ENCODE results near the gene HOXD8.

The HOXD8 gene

GRCh38 chr2:176130957-176131847 lies 1.7 kb downstream of the HOXD8 start:
- DNase-seq (ENCODE audit: low read depth), result no peak

- DNase-seq (ENCODE audit: low read depth), result no peak
Measured at GRCh38 chr2:176131848-176132158, 2.3 kb downstream of the HOXD8 start.

GRCh38 chr2:176132205-176133171 lies 3.0 kb downstream of the HOXD8 start:
- no peak for DNase-seq (ENCODE audit: low read depth)

- DNase-seq (ENCODE audit: low read depth), result no peak
Measured at GRCh38 chr2:176133389-176133788, 3.9 kb downstream of the HOXD8 start.

- no peak for DNase-seq (ENCODE audit: low read depth)
Measured at GRCh38 chr2:176134035-176134434, 4.5 kb downstream of the HOXD8 start.

- DNase-seq (ENCODE audit: low read depth), result no peak
Measured at GRCh38 chr2:176135035-176135440, 5.5 kb downstream of the HOXD8 start.

GRCh38 chr2:176136374-176137251 lies 7.1 kb downstream of the HOXD8 start:
- DNase-seq (ENCODE audit: low read depth), result no peak

GRCh38 chr2:176137252-176137580 lies 7.7 kb downstream of the HOXD8 start:
- DNase-seq (ENCODE audit: low read depth), result no peak

GRCh38 chr2:176137906-176138305 lies 8.4 kb downstream of the HOXD8 start:
- no peak for DNase-seq (ENCODE audit: low read depth)

- DNase-seq (ENCODE audit: low read depth), result no peak
Measured at GRCh38 chr2:176138526-176138922, 9.0 kb downstream of the HOXD8 start.

- DNase-seq (ENCODE audit: low read depth), result no peak
Measured at GRCh38 chr2:176138923-176139660, 9.6 kb downstream of the HOXD8 start.

- DNase-seq (ENCODE audit: low read depth), result no peak
Measured at GRCh38 chr2:176139661-176140512, 10.4 kb downstream of the HOXD8 start.

- DNase-seq (ENCODE audit: low read depth), result peak; percentile 59
Measured at GRCh38 chr2:176140513-176141317, 11.2 kb downstream of the HOXD8 start.

GRCh38 chr2:176142281-176142680 lies 12.8 kb downstream of the HOXD8 start:
- no peak for DNase-seq (ENCODE audit: low read depth)

- DNase-seq (ENCODE audit: low read depth), result no peak
Measured at GRCh38 chr2:176145085-176145969, 15.8 kb downstream of the HOXD8 start.

GRCh38 chr2:176146101-176146500 lies 16.6 kb downstream of the HOXD8 start:
- DNase-seq (ENCODE audit: low read depth), result no peak

- DNase-seq (ENCODE audit: low read depth), result no peak
Measured at GRCh38 chr2:176146645-176147044, 17.1 kb downstream of the HOXD8 start.

- no peak for DNase-seq (ENCODE audit: low read depth)
Measured at GRCh38 chr2:176147210-176147799, 17.8 kb downstream of the HOXD8 start.

All from stimulated activated CD8-positive, alpha-beta memory T cell treated with anti-CD3 and anti-CD28 coated beads, Interleukin-4, amount 100 ng/mL, for 24 hours (primary cell).